Measurements from ENCODE around the gene BLOC1S3.

Gene BLOC1S3

GRCh38 chr19:45162608-45163143 is 15.9 kb upstream of the BLOC1S3 start:
- no peak for DNase-seq

DNA sequence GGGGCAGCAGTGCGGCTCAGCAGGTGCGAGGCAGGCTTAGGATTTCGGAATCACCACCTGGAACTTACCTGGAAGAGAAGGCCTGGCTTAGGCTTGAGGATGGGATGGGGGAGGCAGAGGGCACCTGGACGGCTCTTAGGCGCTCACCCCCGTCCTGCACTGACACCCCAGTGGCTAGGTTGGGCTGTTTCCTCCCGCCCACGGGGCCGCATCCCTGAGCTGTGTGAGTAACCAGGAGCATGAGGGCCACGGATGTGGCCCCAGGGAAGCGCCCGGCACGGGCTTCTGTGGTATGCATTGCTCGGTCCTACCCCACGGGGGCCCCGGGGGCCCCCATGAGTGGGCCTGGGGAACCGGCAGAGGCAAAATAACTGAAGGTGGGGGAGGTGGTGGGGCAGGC is 15.4 kb upstream of the BLOC1S3 start:
- DNase-seq: no peak

- no peak for DNase-seq
Observed at GRCh38 chr19:45163751-45164460, 14.7 kb upstream of the BLOC1S3 start.

- DNase-seq: peak; percentile 94 to 97 (median 96)
Observed at GRCh38 chr19:45164577-45165335, 13.8 kb upstream of the BLOC1S3 start.

- no peak for DNase-seq
Observed at GRCh38 chr19:45166723-45167252, 11.8 kb upstream of the BLOC1S3 start.

DNA sequence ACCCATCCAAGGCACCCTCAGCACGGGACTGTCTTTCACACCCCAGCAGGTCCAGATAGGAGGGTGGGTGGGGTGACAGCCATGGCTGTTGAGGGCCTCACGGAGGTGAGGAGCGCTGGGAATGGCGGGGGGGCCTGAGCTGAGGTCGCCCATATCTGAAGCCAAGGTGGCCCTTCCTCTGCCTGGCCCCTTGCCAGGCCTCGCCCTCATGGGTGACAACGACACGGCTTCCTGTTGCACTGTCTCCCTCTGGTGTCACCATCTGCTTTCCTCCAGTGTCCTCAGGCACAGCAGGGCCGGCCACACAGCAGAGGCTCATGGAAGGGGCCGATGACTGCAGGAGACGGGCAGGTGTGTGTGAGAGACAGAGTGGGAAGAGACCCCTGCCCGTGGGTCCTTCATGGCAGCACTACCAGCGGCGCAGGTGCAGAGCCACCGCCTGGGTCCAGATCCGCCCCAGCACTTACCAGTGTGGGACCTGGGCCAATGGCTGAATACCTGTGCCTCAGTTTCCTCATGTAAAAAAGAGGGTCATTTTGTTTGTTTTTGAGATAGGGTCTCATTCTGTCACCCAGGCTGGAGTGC is 9.7 kb upstream of the BLOC1S3 start:
- no peak for DNase-seq

GRCh38 chr19:45169602-45170001 is 9.0 kb upstream of the BLOC1S3 start:
- DNase-seq: no peak

- no peak for DNase-seq
Observed at GRCh38 chr19:45170146-45171106, 8.2 kb upstream of the BLOC1S3 start.

DNA sequence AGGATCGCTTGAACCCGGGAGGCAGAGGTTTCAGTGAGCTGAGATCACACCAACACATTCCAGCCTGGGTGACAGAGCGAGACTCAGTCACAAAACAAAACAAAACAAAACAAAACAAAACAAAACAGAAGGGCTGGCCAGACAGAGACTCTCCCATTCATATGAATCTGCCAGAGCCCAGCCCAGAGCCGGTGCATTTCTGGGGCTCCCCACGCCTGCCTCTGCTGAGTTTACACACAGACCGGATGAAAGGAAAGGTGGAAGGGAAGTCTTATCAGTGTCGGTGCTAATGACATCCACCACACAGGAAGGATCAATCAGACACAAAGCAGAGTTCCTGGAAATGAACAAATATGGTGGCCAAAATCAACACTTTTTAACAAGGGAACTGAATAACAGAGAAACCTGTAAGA is 7.4 kb upstream of the BLOC1S3 start:
- no peak for DNase-seq

GRCh38 chr19:45172173-45172572 is 6.4 kb upstream of the BLOC1S3 start:
- DNase-seq: no peak

DNA sequence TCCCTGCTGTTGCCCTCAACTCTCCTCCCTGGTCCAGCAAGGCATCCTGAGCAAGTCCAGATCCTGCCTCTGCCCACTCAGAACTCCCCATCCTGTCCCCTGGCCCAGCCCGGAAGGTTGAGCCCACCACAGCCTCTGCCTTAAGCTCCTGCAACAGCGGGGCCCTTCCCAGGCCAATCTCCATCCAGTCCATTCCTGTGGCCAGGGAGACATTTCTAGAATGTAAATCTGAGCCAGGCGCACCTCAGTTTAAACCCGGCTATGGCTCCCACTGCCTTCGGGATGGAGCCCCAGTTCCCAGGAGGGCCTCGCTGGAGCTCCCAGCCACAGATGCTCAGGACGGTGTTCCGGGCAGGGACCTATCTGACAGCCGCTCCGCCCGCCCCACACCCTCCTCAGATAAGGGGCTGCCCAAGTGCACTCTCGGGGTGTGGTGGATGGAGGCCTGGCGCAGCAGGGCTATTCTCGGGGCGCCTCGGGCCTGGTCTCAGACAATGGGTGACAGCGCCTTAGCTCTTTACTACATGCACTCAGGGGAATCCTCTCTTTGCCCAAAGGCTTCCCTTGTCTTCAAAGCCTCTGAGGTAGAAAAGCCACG is 5.9 kb upstream of the BLOC1S3 start:
- DNase-seq: no peak

DNA sequence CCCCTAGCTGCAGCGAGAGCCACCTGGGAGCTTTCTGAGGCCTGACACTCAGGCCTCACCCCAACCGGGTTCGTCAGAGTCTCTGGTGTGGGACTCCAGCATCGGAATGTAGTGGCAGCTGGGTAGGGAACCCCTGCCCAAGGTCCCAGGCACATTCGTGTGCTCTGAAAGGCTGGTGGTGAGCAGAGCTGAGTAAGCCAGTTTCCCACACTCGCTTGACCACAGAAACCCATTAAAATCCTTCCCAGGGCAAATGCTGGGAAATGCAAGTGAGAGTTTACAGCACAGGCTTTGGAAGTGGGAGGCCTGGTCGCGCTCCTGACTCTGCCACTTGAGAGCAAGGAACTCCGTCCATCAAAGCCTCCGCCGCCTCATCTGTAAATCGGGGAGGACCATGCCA is 4.8 kb upstream of the BLOC1S3 start:
- DNase-seq: peak in 1 of 3 donors; percentile 31

- peak; percentile 64 to 79 (median 71) for DNase-seq
Observed at GRCh38 chr19:45175515-45176345, 2.9 kb upstream of the BLOC1S3 start.

- peak; percentile 91 to 93 (median 92) for DNase-seq
Observed at GRCh38 chr19:45177817-45178261, 745 bp upstream of the BLOC1S3 start, which contains the start of gene TRAPPC6A. Gene TRAPPC6A (minus strand): TSS chr19:45178237. CDS start chr19:45178218, 19 bp downstream.

- DNase-seq: peak; percentile 46 to 82 (median 52)
Observed at GRCh38 chr19:45179072-45179891, 698 bp downstream of the BLOC1S3 start.

DNA sequence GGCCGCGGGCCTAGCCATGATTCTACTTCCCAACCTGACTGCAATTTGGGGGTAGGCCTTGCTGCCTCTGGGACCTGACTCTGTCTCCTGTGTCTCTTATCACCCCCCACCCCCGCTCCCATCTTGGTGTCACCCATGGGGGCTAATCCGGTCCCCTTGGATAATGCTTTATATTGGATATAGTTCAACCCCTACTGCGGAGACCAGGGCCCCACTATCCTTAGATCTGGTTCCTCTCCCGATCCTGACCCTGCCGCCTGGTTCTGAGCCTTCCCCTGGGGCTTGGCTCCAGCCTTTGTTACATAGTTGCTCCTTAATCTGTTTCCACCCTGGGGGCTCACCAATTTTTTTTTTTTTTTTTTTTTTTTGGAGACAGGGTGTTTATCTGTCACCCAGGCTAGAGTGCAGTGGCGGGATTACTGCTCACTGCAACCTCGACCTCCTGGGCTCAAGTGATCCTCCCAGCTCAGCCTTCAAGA is 1.3 kb downstream of the BLOC1S3 start:
- no peak for DNase-seq

DNA sequence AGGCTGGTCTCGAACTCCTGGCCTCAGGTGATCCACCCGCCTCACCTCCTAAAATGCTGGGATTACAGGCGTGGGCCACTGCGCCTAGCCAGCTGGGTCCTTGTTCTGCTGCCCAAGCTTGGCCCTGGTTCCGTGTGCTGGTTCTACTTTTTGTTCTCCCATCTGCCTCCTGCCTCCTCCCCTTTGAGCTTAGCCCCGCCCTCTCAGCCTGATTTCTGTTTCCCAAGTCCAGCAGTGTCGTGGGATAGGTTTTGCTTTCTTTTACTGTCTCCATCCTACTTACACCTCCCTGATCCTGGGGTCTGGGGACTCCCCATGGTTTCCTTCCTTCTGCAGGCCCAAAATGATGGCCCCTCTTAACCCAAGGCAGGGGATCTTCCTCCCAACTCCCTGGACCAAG is 2.4 kb downstream of the BLOC1S3 start:
- DNase-seq: peak; percentile 46 to 79 (median 64)

DNA sequence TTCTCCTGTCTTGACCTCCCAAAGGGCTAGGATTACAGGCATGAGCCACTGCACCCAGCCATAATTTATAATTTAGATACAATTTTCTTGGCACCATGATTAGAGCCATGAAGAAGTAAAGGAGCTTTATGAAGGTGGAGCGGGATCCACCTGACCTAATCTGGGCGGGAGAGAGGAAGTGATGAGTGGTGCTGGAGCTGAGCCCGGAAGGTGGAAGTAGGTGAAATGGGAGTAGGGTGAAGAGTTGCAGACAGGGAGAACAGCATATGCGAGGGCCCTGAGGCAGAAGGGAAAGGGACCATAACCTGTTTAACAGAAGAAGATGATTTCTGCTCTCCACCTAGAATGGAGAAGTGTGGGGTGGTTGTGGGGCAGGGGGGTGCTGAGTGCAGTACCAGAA is 4.2 kb downstream of the BLOC1S3 start:
- DNase-seq: no peak

- DNase-seq: no peak
Observed at GRCh38 chr19:45184115-45184514, 5.5 kb downstream of the BLOC1S3 start.
